ENCODE measurements around the gene KNDC1.
"Not testable (repeated sequence)": the region's sequence is repeated elsewhere in the genome, so short reads cannot be mapped to it uniquely, and the experiment has no call there.

Gene KNDC1

DNA sequence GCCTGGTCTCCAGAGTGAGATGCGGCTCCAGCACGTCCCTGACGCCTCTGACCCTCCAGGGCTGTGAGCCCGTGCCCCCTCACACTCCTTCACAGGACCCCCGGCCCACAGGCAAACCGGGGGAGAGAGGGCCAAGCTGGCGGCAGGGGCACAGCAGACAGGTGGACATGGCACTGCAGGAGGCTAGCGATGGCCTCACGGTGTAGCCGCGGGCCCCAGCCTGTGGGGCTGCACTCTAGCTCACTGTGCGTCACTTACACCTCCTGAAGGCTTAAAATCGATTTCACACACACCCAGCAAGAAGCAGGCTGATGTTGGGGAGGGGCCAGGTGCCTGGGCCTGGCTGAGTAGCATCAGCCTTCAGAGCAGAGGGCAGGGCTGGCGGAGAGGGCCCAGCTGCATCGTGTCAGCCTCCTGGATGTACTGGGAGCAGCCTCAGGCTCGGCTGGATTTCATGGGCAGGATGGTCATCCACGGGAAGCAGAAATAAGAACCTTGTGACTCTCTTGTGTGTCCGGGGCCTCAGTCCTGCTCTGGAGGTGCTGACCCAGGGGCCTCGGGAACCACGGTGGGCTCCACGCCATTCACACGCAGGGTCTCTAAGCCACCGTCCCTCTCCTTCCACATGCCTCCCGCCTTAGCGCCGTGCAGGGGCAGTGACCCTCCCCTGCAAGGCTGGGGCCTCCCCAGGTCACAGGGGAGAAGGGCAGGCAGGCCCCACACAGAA, 19.4 kb upstream of the KNDC1 start:
- no peak for DNase-seq (ENCODE audit: low spot score)

GRCh38 chr10:133141144-133141957, 18.7 kb upstream of the KNDC1 start:
- no peak for DNase-seq (ENCODE audit: low spot score)

- no peak for DNase-seq (ENCODE audit: low spot score)
These were observed 18.1 kb upstream of the KNDC1 start for GRCh38 chr10:133141958-133142340.

- DNase-seq (ENCODE audit: low spot score) = no peak
These were observed 17.4 kb upstream of the KNDC1 start for GRCh38 chr10:133142523-133143199.

DNA sequence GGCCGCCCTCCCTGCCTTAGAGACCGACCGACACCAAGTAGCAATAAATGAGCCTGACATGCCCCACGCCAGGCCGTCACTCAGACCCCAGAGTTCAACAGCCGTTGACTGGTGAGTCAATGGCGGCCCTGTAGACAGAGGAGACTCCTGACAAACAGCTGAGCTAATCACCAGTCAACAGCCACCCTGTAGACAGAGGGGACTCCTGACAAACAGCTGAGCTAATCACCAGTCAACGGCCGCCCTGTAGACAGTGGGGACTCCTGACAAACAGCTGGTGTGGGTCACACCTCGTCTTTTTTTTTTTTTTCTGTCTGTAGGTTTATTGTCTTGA, 16.9 kb upstream of the KNDC1 start:
- no peak for DNase-seq (ENCODE audit: low spot score)

- no peak for DNase-seq (ENCODE audit: low spot score)
These were observed 16.5 kb upstream of the KNDC1 start for GRCh38 chr10:133143546-133143945.

DNA sequence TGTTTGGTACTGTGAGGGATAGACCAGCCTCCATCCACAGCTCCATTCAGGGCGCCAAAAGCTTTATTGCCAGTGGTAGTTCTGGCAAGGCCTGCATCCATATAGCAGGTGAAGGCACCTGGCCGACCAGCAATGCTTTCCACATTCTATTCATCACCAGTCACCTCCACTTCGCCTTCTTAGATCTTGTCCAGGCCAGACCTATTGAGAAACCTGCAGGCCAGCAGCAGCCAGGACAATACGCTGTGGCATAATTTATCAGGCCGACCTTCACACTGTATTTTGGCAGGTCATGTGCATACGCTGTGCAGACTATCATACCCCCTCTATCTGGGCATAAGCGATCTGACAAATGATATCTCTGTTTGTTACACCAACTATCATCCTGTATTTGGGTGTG, 15.2 kb upstream of the KNDC1 start:
- DNase-seq (ENCODE audit: low spot score) = no peak

DNA sequence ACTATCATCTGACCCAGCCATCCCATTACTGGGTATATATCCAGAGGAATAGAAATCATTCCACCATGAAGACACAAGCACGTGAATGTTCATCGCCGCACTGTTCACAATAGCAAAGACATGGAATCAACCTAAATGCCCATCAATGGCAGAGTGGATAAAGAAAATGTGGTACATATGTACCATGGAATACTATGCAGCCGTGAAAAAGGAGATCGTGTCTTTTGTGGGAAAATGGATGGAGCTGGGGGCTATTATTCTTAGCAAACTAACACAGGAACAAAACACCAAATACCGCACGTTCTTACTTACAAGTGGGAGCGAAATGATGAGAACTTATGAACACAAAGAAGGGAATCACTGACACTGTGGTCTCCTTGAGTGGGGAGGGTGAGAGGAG, 9.8 kb upstream of the KNDC1 start:
- DNase-seq (ENCODE audit: low spot score) = no peak

GRCh38 chr10:133150656-133151055, 9.4 kb upstream of the KNDC1 start:
- no peak for DNase-seq (ENCODE audit: low spot score)

GRCh38 chr10:133151071-133151470, 8.9 kb upstream of the KNDC1 start:
- DNase-seq (ENCODE audit: low spot score) = not testable (repeated sequence)

- DNase-seq (ENCODE audit: low spot score) = no peak
These were observed 8.5 kb upstream of the KNDC1 start for GRCh38 chr10:133151543-133151972.

- no peak for DNase-seq (ENCODE audit: low spot score)
These were observed 5.6 kb upstream of the KNDC1 start for GRCh38 chr10:133154411-133154810.

DNA sequence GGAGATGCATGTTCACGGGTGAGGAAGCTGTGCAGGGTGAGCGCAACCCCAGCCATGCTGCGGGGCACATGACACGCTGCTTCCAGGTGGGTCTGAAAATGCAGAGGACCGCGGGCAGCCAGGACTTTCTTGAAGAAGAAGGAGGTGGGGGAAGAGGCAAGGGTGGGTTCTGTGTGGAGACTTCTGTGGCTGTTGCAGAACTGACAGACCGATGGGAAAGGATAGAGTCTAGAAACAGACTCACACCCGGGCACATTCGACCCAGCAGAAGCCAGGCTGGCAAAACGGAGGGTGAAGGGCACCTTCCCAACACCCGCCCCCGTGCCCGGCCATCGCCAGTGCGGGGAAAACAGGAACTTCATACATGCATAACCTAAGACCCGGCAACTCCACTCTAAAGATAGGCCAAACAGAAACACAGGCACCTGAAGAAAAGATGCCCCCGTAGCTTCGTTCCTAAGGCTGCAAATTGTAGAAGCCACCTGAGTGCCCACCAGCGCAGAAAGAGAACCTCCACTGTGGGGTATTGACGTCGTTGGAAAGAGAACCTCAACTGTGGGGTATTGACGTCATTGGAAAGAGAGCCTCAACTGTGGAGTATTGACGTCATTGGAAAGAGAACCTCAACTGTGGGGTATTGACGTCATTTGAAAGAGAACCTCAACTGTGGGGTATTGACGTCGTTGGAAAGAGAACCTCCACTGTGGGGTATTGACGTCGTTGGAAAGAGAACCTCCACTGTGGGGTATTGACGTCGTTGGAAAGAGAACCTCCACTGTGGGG, 4.8 kb upstream of the KNDC1 start:
- no peak for DNase-seq (ENCODE audit: low spot score)

DNA sequence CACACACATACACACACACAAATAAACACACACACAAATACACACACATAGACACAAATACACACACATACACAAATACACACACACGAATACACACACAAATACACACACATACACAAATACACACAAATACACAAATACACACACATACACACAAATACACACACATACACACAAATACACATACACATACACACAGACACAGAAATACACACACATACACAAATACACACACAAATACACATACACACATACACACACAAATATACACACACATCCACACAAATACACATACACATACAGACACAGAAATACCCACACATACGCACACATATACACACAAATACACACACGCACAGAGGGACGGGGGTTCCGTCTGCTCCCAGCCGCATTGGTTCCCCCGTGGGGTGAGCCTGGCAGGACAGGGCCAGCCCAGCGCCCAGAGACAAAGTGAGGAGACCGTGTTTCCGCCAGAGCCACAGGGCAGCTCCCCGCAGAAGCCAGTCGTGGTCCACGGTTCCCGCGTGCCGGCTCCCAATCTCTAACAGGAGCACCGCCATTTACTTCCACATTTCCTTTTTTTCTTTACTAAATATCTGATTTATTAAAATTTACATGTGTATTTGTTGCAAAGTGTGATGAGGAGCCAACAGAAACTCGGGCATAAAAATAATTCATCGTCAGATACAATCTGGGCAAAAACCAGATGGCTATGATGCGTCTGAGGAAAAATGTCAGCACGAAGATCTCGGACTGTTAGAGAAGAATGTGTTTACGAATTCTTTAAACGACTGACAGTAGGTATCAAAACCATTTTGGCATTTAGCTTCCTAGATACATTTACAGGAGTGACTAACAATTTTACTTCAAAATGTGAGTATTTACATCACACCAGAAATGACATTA, 3.1 kb upstream of the KNDC1 start:
- DNase-seq (ENCODE audit: low spot score) = no peak

DNA sequence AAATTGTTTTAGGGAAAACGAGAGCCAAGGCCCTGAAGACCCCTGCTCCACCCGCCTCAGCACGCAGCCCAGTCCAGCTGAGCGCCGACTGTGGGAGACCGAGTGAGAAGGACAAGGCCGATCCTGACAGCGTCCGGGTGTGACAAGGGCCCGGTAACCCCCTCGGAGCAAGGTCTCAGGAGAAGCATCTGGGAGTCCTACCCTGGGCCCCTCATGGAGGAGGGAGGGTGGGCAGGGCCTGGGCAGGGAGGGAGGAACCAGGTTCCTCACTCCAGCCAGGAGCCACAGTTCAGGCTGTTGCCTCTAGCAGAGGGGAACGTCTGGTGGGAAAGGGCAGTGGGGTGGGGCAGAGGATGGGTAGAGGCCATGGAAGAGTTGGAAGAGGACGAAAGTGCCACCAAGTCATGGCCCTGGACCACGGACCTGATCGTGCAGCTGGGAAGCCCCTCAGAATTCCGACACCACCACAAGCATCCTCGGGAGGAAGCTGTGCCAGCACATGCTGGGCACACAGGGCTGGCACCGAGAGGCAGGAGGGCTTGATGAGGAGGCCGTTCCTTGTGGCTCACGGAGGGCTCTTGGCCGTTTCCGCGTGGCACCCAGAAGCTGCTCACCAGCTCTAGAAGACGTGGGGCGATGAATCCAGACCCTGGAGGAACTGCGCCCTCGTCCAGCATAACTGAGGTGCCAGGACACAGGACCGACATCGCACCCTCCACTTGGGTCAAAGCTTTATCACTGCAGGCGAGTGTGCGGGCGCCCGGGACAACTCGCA, 2.2 kb upstream of the KNDC1 start:
- no peak for DNase-seq (ENCODE audit: low spot score)

DNA sequence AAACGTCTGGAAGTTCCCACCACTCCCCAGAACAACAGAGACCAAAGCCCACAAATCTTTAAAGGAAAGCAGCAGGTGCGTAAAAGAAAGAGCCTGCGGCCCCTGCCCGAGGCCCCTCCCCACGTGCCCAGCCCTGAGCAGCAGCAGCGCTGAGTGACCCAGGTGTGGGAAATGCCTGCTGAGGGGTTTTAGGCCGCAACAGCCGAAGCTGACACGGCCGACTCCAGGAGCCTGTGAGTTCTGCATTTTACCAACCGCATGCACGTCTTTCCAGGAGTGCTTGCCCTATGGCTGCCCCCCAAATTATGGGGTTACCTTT, 1.6 kb upstream of the KNDC1 start:
- no peak for DNase-seq (ENCODE audit: low spot score)

- no peak for DNase-seq (ENCODE audit: low spot score)
These were observed 1.0 kb upstream of the KNDC1 start for GRCh38 chr10:133158756-133159610.

DNA sequence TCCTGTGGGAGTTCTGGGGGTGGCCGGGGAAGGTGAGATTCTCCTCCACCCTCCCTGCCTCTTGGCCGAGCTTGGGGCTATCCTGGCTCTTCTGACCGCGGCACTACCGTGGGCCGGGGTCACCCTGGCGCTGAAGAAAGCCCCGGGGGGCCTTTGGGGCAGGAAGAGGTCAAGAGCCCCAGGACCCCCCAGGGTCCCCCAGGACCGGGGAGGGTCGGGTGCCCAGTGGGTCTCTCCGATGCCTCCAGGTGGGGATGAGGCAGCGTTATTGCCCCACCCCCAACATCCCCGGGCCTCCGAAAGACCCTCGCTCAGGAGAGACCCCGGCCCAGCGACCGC, 439 bp upstream of the KNDC1 start:
- no peak for DNase-seq (ENCODE audit: low spot score)

- no peak for DNase-seq (ENCODE audit: low spot score)
These were observed 930 bp downstream of the KNDC1 start for GRCh38 chr10:133160826-133161471.
